Keratinocyte (primary cell): ENCODE results near the gene RBFOX1.

Source experiments
- EZH2 ChIP-seq: IDR thresholded peaks from one replicate; pipeline ENCODE4 v1.6.1; 2012; ENCODE audit warnings: inconsistent platforms, mild to moderate bottlenecking, low read length, moderate library complexity
- TF ChIP-seq, protein P1 (sequence below), 3 experiments: IDR thresholded peaks in 1 of 3; conservative IDR thresholded peaks in 1 of 3; optimal IDR thresholded peaks in 1 of 3; 2 replicates in 2 of 3; 3 replicates in 1 of 3; pipeline versions ENCODE3 to v1.5.1; 2011; ENCODE audit warnings: low read length in 3 of 3, mild to moderate bottlenecking in 3 of 3, moderate library complexity in 2 of 3, control low read depth in 1 of 3, inconsistent platforms in 1 of 3; ENCODE audit not compliant: insufficient read depth in 2 of 3; ENCODE audit errors: extremely low read depth in 1 of 3

DNA sequence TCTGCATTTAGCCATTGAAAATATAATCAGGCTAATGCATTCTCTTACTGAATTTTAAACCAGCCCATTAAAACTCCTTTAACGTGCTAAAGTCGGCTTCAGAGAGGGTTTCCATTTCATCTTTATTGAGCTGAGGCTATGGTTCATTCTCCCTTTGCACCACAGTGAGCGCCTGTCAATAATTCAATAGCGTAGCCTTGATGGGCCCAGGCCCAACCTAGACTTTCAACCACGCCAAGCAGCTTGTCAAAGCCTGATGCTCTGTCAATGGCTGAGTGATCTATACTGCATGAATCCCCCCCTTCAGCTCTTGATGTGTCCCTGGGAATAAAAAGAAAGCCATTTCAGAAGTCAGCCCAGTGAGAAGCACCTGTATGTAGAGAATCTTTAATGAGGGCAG, 106.0 kb downstream of the RBFOX1 start:
- TF ChIP-seq, protein P1, sequence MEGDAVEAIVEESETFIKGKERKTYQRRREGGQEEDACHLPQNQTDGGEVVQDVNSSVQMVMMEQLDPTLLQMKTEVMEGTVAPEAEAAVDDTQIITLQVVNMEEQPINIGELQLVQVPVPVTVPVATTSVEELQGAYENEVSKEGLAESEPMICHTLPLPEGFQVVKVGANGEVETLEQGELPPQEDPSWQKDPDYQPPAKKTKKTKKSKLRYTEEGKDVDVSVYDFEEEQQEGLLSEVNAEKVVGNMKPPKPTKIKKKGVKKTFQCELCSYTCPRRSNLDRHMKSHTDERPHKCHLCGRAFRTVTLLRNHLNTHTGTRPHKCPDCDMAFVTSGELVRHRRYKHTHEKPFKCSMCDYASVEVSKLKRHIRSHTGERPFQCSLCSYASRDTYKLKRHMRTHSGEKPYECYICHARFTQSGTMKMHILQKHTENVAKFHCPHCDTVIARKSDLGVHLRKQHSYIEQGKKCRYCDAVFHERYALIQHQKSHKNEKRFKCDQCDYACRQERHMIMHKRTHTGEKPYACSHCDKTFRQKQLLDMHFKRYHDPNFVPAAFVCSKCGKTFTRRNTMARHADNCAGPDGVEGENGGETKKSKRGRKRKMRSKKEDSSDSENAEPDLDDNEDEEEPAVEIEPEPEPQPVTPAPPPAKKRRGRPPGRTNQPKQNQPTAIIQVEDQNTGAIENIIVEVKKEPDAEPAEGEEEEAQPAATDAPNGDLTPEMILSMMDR (optimal IDR thresholded peaks at IDR 0.05 in 1 of 3, IDR thresholded peaks at IDR 0.05 in 1 of 3, conservative IDR thresholded peaks at IDR 0.05 in 1 of 3; ENCODE audit: extremely low read depth in 1 of 3, insufficient read depth in 2 of 3, low read length in 3 of 3) = no peak
- TF ChIP-seq EZH2 = no peak
